ENCODE measurements around the gene TPRG1L. TPM values are rescaled to one million over a fixed set of nuclear protein-coding genes. Genes with fewer than 3 reads are reported as not detected.

Gene TPRG1L
- polyA plus RNA-seq, 1 experiment = 52.1 TPM

- no peak for TF ChIP-seq CTCF (IDR thresholded peaks at IDR 0.05; ENCODE audit: insufficient read depth, low read depth, low read length)
- DNase-seq (ENCODE audit: low read depth) = no peak
- Histone ChIP-seq H3K4me3 (ENCODE audit: low read depth, low read length) (no peak within 1 kb of the TSS), H3K27me3 (ENCODE audit: control insufficient read depth, insufficient read depth, low read length) (peaks cover 36% of the 10 kb centered on the region), H3K36me3 (ENCODE audit: control insufficient read depth, insufficient read depth, low read length) (no peaks in the 10 kb centered on the region; the same call in 1 of the 2 replicates)
- POLR2A ChIA-PET = no interaction called here
- CTCF ChIA-PET = no interaction called here
These were observed 27.2 kb downstream of the TPRG1L start, which contains the start of gene TP73 for GRCh38 chr1:3651930-3652547. TP73 (plus strand) TSS chr1:3652516; CDS start chr1:3682366, 29,850 bp downstream.

- TF ChIP-seq CTCF (IDR thresholded peaks at IDR 0.05; ENCODE audit: insufficient read depth, low read depth, low read length) = no peak
- ChIA-PET POLR2A (no interaction called here), CTCF (interaction anchor here (1.0 to 1.4 kb wide), 2 partner anchors 33 to 199 kb away, joined by 4 read pairs; no protein-coding TSS in a partner anchor)
- no peak for DNase-seq (ENCODE audit: low read depth)
- no peak overlapping the region for H3K4me3 ChIP-seq (ENCODE audit: low read depth, low read length)
- H3K36me3 ChIP-seq (ENCODE audit: control insufficient read depth, insufficient read depth, low read length) = no peaks in the 10 kb centered on the region
- H3K27me3 ChIP-seq (ENCODE audit: control insufficient read depth, insufficient read depth, low read length) = peaks cover 40% of the 10 kb centered on the region
These were observed 27.9 kb downstream of the TPRG1L start for GRCh38 chr1:3652548-3653285.

GRCh38 chr1:3653286-3653618, 28.4 kb downstream of the TPRG1L start:
- no peak for DNase-seq (ENCODE audit: low read depth)
- Histone ChIP-seq H3K36me3 (ENCODE audit: control insufficient read depth, insufficient read depth, low read length) (no peaks in the 10 kb centered on the region), H3K27me3 (ENCODE audit: control insufficient read depth, insufficient read depth, low read length) (peaks cover 44% of the 10 kb centered on the region), H3K4me3 (ENCODE audit: low read depth, low read length) (no peak overlapping the region)
- ChIA-PET CTCF (interaction anchor here (1.0 to 1.4 kb wide), 2 partner anchors 33 to 200 kb away, joined by 4 read pairs; no protein-coding TSS in a partner anchor), POLR2A (no interaction called here)
- TF ChIP-seq CTCF (IDR thresholded peaks at IDR 0.05; ENCODE audit: insufficient read depth, low read depth, low read length) = no peak

GRCh38 chr1:3654549-3655281, 29.9 kb downstream of the TPRG1L start:
- DNase-seq (ENCODE audit: low read depth) = no peak
- Histone ChIP-seq H3K27me3 (ENCODE audit: control insufficient read depth, insufficient read depth, low read length) (peaks cover 47% of the 10 kb centered on the region), H3K4me3 (ENCODE audit: low read depth, low read length) (no peak overlapping the region), H3K36me3 (ENCODE audit: control insufficient read depth, insufficient read depth, low read length) (no peaks in the 10 kb centered on the region)
- CTCF ChIA-PET = interaction anchor here (0.7 to 1.4 kb wide), 2 partner anchors 201 to 519 kb away, joined by 3 to 4 read pairs; no protein-coding TSS in a partner anchor
- POLR2A ChIA-PET = no interaction called here
- TF ChIP-seq CTCF (IDR thresholded peaks at IDR 0.05; ENCODE audit: insufficient read depth, low read depth, low read length) = no peak

Data from BJ (cell line).